ENCODE measurements around the gene APBB1IP.
"Not testable (repeated sequence)": the region's sequence is repeated elsewhere in the genome, so short reads cannot be mapped to it uniquely, and the experiment has no call there.

APBB1IP gene

DNA sequence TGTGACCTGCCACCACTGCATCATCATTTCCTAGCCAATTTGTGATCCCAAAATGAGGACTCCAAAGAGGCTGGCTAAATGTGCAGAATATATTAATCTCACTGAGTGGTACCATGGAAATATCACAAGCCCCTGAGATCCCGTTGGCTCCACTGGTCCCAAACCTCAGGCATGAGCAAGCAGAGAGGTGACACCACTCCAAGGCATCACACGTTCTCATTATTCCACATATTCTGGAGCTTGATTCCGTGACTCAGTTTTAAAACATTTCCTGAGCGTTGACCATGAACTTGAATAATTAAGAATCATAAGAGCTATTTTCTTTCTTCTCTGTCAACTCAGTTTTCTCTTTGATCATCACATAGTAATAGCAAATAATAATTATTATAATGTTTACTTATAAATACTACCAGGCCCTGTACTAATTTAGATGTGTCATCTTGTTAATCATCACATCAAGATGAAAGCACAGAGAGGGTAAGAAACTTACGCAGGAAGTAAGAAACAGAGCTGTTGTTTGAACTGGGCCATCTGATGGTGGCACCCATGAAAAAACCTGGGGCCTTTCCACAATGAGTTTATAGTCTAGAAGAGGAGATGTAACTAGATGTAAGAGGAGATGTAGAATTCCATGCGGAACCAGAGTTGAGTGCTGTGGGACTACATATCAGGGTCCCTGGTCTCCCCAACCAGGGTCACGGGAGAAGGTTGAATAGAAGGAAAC lies 3.5 kb downstream of the APBB1IP start:
- DNase-seq (ENCODE audit: low read depth): no peak

DNA sequence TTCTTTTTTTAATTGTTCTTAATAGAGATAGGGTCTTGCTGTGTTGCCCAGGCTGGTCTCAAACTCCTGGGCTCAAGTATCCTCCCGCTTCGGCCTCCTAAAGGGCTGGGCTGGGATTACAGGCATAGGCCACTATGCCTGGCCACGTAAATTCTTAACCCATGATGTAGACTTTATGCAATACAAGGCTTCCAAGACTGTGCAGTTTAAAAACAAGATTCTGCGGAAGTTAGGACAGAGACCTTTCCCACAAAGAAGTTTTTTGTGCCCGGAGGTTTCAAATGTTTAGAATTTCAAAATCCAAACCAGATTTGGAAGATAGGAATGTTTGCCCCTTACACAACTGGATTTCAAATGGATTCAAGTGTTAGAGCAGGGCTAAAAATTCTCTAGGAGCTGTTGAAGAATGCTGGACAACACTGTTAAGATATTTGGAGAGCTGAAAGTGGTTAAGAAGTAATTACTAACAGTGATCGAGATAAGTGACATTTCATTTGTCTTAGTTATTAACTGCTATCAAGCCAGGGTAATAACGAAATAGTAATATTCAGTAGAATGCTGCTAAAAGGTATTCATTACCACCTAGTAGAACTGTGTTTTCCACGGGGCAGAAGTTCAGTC lies 7.4 kb downstream of the APBB1IP start:
- DNase-seq (ENCODE audit: low read depth): peak; percentile 2

DNA sequence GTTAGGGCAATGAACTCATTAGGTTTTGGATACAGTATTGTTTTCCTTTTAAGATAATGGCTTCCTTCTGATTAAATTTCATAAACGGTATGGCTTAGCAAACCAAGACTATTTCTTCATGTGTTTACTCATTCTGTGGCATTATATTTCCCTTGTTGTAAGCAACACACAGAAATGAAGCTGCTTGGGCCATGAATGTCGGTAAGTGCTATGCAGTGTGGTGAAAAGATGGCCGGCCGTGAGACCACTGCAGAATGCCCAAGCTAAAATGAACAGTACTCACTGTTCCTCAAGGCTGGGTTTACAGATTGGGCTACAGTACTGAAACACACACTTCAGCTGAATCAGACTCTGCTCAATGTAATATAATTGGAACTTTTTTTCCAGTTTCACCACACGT lies 8.1 kb downstream of the APBB1IP start:
- DNase-seq (ENCODE audit: low read depth): no peak

DNA sequence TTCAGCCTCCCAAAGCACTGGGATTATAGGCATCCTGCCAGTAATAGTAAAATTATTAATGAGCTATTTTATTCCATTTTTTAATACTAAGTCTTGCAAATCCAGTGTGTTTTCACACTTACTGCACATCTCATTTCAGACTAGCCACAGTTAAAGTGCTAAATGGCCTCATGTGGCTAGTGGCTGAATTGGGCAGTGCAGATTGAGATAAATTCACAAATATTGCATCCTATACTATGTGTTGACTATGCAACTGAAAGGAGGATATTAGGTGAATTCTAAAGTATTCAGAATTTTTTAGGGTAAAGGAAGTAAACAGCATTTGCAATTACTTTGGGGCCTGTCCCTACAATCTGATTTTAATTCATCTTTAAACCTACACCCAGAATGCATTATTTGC lies 10.2 kb downstream of the APBB1IP start:
- no peak for DNase-seq (ENCODE audit: low read depth)

DNA sequence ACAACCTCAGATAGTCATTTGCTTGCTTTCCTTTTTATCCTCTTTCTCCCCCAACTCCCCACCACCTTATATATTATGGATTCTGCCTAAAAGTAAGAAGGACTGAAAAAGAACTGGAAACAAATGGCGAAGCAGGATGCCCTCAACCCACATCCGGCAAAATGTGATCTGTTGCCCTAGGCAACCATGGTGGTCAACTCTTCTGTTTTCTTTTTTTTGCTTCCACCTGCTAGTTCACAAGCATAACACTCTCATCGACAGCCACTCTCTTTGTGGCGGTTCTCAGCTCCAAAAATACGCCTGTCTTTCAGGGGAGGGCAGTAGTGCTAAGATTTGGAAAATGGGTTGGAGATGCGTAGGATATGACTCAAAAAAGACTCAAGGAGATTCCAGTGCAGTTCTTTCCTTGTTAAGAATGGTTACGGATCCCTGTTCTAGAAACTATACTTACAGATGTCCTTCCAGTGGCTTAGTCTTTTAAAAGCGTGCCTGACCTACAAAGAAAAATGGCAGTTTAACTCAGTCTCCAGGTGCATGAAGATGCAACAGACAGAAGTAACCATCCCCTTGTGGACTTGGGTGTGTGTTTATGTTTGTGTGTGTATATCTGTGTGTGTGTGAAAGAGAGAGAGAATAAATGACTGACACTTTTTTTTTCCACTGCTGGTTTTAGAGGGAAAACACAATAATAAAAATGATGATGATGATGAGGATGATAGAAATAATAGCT lies 10.7 kb downstream of the APBB1IP start:
- DNase-seq (ENCODE audit: low read depth): no peak

DNA sequence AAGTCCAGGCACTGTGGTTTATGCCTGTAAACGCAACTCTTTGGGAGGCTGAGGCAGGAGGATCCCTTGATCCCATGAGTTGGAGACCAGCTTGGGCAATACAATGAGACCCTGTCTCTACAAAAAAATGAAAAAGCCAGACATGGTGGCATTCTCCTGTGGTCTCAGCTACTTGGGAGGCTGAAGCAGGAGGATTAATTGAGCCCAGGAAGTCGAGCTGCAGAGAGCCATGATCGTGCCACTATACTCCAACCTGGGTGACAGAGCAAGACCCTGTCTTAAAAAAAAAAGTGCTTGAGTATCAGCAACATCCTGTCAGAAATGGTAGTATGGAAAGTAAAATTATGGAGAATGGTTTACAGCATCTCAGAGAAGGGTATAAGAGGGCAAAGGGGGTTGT lies 11.6 kb downstream of the APBB1IP start:
- no peak for DNase-seq (ENCODE audit: low read depth)

DNA sequence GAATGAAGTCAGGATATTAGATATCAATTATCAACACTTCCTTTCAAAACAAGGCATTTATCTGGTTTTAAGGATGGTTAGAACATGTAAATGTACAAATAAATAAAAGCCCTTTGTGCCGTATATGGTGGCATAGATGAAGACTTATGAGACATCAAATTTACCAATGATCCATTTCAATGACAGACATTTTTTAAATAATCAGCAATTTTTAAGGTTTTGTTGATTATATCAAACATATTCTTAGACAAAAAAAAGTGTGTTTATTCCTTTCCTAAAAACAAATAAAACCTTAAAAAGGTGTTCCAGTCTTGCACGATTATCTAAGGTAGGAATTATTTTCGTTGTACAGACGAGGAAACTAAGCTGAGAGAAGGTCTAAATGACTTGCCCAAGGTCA lies 13.8 kb downstream of the APBB1IP start:
- DNase-seq (ENCODE audit: low read depth): no peak

DNA sequence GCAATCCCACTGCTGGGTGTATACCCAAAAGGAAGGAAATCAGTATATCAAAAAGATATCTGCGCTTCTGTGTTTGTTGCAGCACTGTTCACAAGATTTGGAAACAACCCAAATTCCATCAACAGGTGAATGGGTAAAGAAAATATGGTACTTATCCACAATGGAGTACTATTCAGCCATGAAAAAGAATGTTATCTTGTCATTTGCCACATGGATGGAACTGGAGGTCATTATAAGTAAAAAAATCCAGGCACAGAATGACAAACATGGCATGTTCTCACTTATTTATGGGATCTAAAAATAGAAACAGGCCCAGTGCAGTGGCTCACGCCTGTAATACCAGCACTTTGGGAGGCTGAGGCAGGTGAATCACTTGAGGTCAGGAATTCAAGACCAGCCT lies 15.7 kb downstream of the APBB1IP start:
- DNase-seq (ENCODE audit: low read depth): no peak

DNA sequence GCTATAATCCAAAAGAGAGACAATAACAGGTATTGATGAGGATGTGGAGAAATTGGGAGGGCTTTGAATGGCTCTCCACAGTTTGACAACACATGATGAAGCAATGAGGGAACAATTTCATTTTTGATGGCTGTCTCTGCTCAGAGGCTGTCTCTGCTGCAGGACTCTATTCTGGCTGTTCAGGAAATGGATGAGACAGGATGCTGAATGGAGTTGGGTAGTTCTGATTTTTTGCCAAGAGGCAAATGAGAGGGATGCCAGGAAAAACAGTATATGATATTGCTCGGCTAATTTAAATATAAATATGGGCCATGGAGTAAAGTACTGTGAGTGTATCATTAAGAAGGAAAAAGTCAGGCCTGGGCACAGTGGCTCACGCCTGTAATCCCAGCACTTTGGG lies 16.8 kb downstream of the APBB1IP start:
- no peak for DNase-seq (ENCODE audit: low read depth)

DNA sequence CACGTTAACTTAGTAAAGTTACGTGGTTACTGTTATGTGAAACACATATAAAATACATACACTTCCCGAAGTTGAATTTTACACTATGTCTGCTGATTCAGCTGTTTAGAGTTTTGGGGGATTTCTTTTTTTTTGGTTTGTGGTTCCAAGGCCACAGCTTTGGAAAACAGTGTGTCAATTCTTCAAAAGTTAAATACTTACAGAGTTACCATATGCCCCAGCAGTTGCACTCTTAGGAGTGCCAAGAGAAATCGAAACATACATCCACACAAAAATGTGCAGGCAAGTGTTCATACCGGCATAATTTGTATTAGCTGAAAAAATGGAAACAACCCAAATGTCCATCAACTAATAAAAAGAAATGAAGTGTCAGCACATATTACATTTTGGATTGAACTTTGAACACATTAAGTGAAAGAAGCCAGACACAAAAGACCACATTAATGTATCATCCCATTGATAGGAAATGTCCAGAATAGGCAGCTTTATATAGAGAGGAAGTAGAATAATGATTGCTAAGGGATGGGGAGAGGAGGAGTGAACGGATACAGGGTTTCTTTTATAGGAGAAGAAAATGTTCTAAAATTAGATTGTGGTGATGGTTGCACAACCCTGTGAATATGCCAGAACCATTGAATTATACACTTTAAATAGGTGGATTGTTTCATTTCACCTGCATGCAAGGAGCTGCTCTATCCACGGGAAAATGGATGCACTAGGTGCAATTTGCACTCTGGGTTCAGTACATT lies 17.6 kb downstream of the APBB1IP start:
- DNase-seq (ENCODE audit: low read depth): no peak

DNA sequence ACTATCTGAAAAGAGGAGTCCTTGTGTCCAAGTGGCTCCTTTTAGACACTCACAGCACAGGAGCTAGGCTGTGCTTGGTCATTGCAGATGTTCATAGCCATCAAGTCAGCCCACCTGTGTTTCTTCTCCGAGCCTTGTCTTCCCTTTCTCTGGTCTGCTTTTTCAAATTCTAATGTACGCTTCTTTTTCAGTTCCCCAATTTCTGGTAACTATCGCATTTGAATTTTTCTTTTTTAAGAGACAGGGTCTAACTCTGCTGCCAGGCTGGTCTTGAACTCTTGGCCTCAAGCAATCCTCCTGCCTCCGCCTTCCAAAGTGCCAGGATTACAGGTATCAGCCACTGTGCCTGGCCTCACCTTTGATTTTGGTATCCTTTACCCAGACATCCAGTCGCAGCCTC lies 18.9 kb downstream of the APBB1IP start:
- DNase-seq (ENCODE audit: low read depth): no peak

DNA sequence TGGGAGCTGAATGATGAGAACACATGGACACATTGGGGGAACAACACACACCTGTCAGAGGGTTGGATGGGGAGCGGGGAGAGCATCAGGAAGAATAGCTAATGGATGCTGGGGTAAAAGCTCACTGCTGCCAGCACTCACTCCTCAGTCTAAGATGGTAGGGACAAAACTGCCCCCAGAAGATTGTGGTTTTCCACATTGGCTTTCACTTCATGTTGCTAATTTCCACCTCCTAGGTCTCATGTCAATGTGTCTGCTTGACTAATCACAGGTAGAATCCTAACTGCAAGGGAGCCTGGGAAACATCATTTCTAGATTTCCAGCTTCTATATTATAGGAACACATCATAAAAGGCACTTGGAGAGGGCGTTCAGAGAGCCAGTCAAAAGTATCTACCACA lies 22.6 kb downstream of the APBB1IP start:
- no peak for DNase-seq (ENCODE audit: low read depth)

DNA sequence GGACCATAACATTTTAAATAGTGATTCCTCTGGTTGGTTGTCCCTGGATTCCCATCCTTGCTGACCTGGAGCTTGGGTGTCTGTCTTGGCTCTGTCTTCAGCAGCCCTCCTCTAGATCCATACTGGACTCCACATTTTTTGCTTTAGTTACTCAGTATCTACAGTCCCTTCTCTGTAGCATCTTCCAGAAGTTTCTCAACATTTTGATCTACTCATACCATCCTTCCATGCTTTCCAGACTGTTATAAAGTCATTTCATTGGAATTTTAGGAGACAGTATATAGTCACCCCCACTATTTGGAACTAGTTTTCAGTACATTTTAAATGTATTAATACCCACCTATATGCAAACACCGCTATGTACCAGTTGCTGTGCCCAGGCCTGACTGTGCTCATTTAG lies 25.8 kb downstream of the APBB1IP start:
- no peak for DNase-seq (ENCODE audit: low read depth)

DNA sequence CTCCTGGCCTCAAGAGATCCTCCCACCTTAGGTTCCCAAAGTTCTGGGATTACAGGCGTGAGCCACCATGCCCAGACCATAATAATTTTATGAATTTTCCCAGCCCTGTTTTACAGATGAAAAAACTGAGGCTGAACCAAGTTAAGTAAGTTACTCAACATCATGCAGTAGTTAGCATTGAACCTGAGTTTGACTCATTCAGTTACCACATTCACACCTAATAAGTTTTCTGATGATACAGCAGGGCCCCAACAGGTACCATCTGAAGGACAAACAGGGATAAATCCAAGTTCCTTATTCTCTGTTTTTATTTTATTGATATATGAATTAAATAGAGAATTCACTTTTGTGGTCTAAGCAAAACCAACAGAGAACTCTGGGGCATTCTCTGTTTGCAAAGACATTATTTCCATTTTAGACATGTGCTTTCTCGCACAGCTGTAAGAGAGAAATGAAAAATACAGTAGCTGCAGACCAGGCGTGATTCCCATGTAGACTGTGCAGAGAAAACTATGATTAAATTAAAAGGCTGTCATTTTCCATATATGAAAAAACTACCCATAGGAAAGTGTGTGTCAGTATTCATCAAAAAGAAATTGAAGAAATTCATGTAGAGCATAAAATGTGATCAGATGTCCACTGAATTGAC lies 26.6 kb downstream of the APBB1IP start:
- DNase-seq (ENCODE audit: low read depth): no peak

DNA sequence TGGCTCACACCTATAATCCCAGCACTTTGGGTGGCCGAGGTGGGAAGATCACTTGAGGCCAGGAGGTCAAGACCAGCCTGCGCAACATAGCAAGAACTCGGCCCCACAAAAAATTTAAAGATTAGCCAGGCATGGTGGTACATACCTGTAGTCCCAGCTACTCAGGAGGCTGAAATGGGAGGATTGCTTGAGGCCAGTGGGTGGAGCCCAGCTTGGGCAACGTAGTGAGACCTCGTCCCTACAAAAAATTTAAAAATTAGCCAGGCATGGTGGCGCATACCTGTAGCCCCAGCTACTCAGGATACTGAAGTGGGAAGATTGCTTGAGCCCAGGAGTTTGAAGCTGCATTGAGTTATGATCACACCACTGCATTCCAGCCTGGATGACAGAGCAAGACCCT lies 28.4 kb downstream of the APBB1IP start:
- DNase-seq (ENCODE audit: low read depth): not testable (repeated sequence)

DNA sequence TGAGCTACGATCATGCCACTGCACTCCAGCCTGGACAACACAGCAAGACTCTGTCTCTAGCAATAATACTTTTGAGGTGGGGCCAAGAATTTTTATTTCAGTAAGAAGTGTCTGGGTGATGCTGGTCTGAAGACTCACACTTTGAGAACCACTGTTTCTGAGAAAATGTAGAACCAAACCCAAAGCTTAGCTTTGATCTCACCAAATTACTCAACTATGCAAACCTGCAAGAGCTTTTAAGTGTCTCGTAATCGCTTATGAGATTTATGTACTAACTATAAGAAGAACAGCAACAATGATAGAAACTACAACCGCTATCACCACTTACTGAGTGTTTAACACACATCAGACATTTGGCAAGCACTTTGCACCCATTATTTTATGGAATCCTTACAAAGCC lies 29.5 kb downstream of the APBB1IP start:
- no peak for DNase-seq (ENCODE audit: low read depth)

DNA sequence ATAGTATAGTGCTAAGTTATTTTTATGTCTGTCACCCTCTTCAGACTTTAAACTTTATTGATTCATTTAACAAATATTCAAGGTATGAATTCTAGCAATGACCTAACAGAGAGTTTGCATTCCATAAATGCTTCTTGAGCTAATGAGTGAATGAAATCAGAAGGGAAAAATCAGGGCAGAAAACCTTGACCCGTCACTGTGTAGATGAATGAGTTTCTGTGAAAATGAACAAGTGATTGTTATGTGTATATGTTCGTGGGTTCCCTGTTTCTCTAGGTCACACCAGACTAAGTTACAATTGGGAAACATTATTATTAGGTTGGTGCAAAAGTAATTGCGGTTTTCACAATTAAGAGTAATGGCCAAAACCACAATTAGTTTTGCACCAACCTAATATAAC lies 30.1 kb downstream of the APBB1IP start:
- DNase-seq (ENCODE audit: low read depth): no peak

DNA sequence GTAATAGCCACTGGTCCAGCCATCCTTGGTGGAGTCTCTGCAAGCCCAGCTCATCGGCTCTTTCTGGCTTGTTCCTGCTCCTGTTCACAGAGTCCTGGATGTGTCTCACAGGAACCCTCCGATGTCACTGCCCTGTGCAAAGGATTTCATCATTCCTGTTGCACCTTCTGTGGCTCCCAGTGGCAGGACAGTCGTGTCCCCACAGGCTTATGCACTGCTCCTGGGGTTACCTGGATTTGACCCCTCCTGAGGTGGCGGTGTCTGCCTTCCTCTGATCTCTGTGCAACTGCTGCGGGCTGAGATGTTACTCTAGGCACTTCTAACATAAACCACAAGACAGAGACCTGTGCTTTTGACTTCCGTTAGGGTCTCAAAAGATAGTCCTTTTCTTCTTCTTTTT lies 30.6 kb downstream of the APBB1IP start:
- DNase-seq (ENCODE audit: low read depth): no peak

DNA sequence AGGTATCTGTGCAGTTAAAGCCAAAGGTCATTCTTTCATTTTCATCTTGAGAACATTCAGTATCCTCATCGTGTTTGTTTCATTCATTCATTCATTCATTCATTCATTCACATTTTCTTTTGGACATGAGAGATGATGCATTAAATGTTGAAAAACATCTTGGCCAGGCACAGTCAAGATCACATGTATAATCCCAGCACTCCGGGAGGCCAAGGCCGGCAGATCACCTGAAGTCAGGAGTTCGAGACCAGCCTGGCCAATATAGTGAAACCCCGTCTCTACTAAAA lies 34.3 kb downstream of the APBB1IP start:
- no peak for DNase-seq (ENCODE audit: low read depth)

DNA sequence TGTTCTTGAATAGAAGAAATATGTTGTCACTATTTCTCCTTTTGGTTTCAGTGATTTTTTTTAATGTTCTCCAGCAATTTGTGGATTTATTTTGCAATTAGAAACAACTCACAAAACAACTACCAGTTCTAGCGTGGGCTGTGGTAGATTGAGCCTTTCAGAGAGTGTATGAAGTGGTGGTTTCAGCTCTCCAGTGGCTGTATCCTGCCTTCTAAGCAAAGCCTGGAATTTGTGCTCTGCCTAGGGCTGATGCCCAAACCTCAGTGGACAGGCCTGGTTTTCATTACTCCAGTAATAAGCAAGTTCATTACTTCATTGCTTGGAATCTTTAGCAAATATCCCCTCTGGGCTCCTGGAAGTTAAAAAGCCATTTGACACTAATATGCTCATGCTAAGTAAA lies 35.9 kb downstream of the APBB1IP start:
- no peak for DNase-seq (ENCODE audit: low read depth)

DNA sequence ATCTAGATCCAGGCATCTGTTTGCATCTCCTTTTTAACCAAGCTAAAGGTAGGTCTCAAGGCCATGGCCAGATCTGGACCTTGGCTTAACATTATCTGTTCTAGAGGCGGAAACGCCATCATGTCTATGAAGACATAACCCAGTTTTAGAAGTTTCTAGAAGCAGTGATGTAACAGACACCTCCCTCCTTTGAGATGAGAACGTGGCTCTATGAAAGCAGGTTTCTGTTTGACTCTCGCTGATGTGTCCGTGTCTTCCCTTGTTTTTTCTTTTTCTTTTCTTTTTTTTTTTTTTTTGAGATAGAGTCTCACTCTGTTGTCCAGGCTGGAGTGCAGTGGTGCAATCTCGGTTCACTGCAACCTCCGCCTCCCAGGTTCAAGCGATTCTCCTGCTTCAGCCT lies 36.7 kb downstream of the APBB1IP start:
- DNase-seq (ENCODE audit: low read depth): not testable (repeated sequence)

DNA sequence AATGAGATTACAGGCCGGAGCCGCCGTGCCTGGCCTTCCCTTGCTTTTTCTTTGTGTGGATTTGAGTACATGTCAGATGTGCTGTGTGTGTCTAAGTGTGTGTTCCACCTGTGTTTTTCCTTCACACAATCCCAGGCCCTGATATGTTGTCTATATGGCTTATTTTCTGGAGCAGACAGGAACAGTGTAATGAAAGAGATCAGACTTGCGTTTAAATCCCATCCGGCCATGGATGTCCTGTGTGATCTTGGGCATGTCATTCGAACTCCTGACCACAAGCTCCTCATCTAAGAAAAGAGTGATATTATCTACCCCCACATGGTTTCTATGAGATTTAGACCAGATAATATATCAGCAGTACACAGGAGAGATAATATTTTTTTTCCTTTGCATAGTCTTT lies 37.2 kb downstream of the APBB1IP start:
- no peak for DNase-seq (ENCODE audit: low read depth)

DNA sequence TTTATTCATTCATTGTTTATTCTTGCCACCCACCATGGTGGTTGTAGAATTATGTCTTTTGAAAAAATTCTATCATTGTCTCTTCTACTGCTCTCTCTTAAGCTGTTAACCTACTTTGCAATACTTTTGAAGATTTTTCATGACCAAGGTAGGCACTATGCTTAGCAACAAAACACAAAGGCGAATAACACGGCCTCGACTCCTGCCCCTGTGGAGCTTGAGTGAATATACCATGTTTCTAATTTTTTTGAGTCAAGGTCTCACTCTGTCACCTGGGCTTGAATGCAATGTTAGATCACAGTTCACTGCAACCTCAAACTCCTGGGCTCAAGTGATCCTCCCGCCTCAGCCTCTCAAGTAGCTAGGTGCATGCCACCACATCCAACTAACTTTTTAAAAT lies 39.4 kb downstream of the APBB1IP start:
- no peak for DNase-seq (ENCODE audit: low read depth)
